Measurements from ENCODE around the gene FCAMR.

DNA sequence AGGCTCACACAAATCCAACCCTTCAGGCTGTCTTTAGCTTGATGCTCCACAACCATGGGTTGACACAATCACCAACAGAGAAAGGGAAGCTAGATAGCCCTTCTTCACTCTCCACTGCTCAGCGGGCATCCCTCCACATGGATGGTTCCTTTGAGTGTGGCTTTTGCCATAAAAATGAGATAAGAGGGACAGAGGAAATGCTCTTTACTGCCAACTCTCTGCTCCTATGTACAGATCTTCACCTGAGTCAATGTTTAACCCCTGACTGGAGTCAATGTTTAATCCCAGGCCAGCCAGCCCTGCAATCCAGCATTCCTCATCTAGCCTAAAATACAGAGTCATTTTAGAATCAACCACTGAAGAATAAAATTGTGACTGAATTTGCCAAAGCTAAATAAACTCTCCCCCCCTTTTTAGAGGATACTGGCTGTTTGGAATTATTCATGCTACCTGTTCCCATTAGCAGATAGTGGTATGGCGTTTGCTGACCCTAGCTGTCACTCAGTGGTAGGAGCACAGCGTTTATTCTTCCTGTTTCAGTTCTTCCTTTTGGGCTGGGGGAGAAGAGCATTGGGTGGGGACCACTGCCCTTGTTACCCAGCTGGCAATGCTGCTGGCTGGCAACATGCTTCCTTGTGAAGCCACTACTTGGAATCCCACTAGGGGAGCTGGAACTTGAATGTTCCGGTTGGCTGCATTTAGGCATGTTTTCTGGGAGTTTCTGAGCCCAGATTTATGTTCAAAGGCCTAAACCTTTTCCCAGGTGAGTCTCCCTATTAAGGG lies 18.8 kb downstream of the FCAMR start:
- TF ChIP-seq EZH2phosphoT487 (IDR thresholded peaks at IDR 0.05; ENCODE audit: insufficient read depth, low read depth) (no peak), EZH2 (IDR thresholded peaks at IDR 0.05; ENCODE audit: insufficient read depth, poor library complexity, severe bottlenecking) (no peak)

All from GM23248 (cell line).